Ovary (tissue), 9 donors: Measurements from ENCODE around the gene NR3C2. TPM values are rescaled to one million over a fixed set of nuclear protein-coding genes. Genes with fewer than 3 reads are reported as not detected.

Source experiments
- DNase-seq, 5 donors: peaks; one replicate each; pipeline ENCODE4 v3.0.0-alpha.2; 2019 to 2020
- H3K27ac ChIP-seq, 2 donors: fragments of 200-600 bp; one replicate each; pipeline versions ENCODE4 v1.5.1 to v1.8.0; 2019 to 2022
- H3K27me3 ChIP-seq: fragments of 200-600 bp; one replicate; pipeline ENCODE4 v1.8.0; 2022
- H3K36me3 ChIP-seq: fragments of 200-600 bp; sonication (generic); one replicate; pipeline ENCODE4 v1.5.1; 2019
- H3K4me1 ChIP-seq: one replicate; pipeline ENCODE4 v1.8.1; 2013; ENCODE audit warnings: mild to moderate bottlenecking, moderate library complexity; ENCODE audit not compliant: insufficient read depth
- H3K4me3 ChIP-seq: fragments of 200-600 bp; sonication (generic); one replicate; pipeline ENCODE4 v1.5.1; 2017
- H3K9me3 ChIP-seq, 2 donors: fragments of 200-600 bp in 1 of 2; sonication (generic) in 1 of 2; one replicate each; pipeline versions ENCODE4 v1.5.1 to v1.8.1; 2013 to 2019; ENCODE audit warnings: mild to moderate bottlenecking in 1 of 2, moderate library complexity in 1 of 2
- EP300 ChIP-seq: sonication (generic); formaldehyde crosslinking; IDR thresholded peaks from one replicate; pipeline ENCODE4 v1.6.1; 2017; ENCODE audit warnings: antibody characterized with exemption
- POLR2A ChIP-seq: fragments of 450-650 bp; IDR thresholded peaks from one replicate; pipeline ENCODE4 v1.6.1; 2017; ENCODE audit warnings: antibody characterized with exemption, mild to moderate bottlenecking, moderate library complexity
- WGBS, 3 donors: extraction: QIAGEN DNeasy Blood & Tissue Kit in 1 of 3; methylation state at CpG; one replicate each; pipeline versions ENCODE4 v1.1.5 to v1.1.7; 2013 to 2017; 5-methylcytosine and 5-hydroxymethylcytosine counted together
- intact Hi-C, 4 donors: fragments of 100-400 bp; cut with DNase I; formaldehyde crosslinking; loops; one replicate each; pipeline versions ENCODE4 v1.11.0 to v1.15.1; 2022 to 2023
- polyA plus RNA-seq, 2 donors: library from polyadenylated mRNA; stranded (reverse); fragments of 200-250 nt in 1 of 2; fragments of 350-450 nt in 1 of 2; fragmentation: Illumina TruSeq in 1 of 2; extraction: RNeasy Lipid Tissue Mini Kit (QIAGEN cat#74804) in 1 of 2; gene quantifications; one replicate each; pipeline ENCODE4 v1.2.3, GENCODE V29; 2013 to 2014
- total RNA-seq, 7 donors: library from RNA; depleted of rRNA in 2 of 7; stranded (reverse); fragments of >200 nt in 2 of 7; fragmentation: NEBNext Ultra II Directional in 3 of 7; extraction: Animal tissue kit (Norgen Biotek cat#: 25700) in 3 of 7; gene quantifications; one replicate each; pipeline versions ENCODE4 v1.1.0 to v1.2.4, GENCODE V29; 2016 to 2023
- TF ChIP-seq, protein P1 (sequence below), 3 donors: fragments of 450-650 bp in 2 of 3; fragments of 200-600 bp in 1 of 3; IDR thresholded peaks; one replicate each; pipeline versions ENCODE4 v1.5.1 to v1.8.0; 2016 to 2022; ENCODE audit warnings: antibody characterized with exemption in 3 of 3, mild to moderate bottlenecking in 1 of 3
- donor health status: DM: no; HTN: no; CAD: no; lungs with moderate emphysema.
- donor health status: DM: no; HTN: no; CAD: no.
- donor health status: Bipolar disorder and iron deficiency.
- donor health status: DM: yes; HTN: yes; CAD: no.
- donor health status: DM: no; HTN: no; CAD: no.
- donor health status: DM: yes; HTN: yes; CAD: no.

Gene NR3C2
- total and polyA plus RNA-seq, 9 donors, result 6.8 to 37.5 (median 22.9) TPM

DNA sequence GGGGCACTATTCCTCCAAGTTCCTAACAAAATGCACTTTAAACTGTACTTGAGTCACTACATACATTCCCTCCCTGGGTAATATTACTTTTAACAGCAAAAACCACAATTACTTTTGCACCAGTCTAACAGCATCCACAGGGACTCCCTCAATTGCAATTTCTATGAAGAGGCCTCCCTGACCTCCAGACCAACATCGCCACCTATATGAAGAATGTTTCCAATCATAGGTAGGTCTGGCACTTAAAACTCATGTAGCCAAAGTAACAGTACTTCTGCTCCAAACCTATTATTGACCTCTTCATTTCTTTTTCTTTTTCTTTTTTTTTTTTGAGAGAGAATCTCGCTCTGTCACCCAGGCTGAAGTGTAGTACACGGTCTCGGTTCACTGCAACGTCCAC is 15.6 kb downstream of the NR3C2 start:
- intact Hi-C loops, result loop anchor here in 1 of 4 donors (10.0 kb wide), 1 partner anchor 132 kb away; no protein-coding TSS in a partner anchor
- DNase-seq, result no peak
- H3K27ac ChIP-seq, result no peak overlapping the region
- no peak overlapping the region for H3K4me3 ChIP-seq
- no peaks in the 10 kb centered on the region for H3K27me3 ChIP-seq
- no peaks in the 10 kb centered on the region for H3K36me3 ChIP-seq
- H3K4me1 ChIP-seq, result no peaks in the 10 kb centered on the region
- H3K9me3 ChIP-seq, result no peaks in the 10 kb centered on the region
- TF ChIP-seq EP300, result no peak
- TF ChIP-seq, protein P1, sequence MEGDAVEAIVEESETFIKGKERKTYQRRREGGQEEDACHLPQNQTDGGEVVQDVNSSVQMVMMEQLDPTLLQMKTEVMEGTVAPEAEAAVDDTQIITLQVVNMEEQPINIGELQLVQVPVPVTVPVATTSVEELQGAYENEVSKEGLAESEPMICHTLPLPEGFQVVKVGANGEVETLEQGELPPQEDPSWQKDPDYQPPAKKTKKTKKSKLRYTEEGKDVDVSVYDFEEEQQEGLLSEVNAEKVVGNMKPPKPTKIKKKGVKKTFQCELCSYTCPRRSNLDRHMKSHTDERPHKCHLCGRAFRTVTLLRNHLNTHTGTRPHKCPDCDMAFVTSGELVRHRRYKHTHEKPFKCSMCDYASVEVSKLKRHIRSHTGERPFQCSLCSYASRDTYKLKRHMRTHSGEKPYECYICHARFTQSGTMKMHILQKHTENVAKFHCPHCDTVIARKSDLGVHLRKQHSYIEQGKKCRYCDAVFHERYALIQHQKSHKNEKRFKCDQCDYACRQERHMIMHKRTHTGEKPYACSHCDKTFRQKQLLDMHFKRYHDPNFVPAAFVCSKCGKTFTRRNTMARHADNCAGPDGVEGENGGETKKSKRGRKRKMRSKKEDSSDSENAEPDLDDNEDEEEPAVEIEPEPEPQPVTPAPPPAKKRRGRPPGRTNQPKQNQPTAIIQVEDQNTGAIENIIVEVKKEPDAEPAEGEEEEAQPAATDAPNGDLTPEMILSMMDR (IDR thresholded peaks at IDR 0.05), result no peak
- no peak for TF ChIP-seq POLR2A
- 96 to 97% (median 97%) methylated on average over 5 of the region's 5 CpGs for WGBS, 3 donors

GRCh38 chr4:148425327-148426110 is 16.7 kb downstream of the NR3C2 start:
- H3K27me3 ChIP-seq, result no peaks in the 10 kb centered on the region
- intact Hi-C loops, result loop anchor here in 1 of 4 donors (10.0 kb wide), 1 partner anchor 131 kb away; no protein-coding TSS in a partner anchor

GRCh38 chr4:148420397-148420796 is 21.8 kb downstream of the NR3C2 start:
- Histone ChIP-seq H3K4me1 (peaks cover under 1% of the 10 kb centered on the region), H3K36me3 (no peaks in the 10 kb centered on the region), H3K9me3 (no peaks in the 10 kb centered on the region), H3K27ac (no peak overlapping the region), H3K4me3 (no peak overlapping the region), H3K27me3 (no peaks in the 10 kb centered on the region)
- WGBS, 3 donors, result 66 to 100% (median 76%) methylated on average over 2 of the region's 2 CpGs
- intact Hi-C loops, result loop anchor here in 1 of 4 donors (10.0 kb wide), 1 partner anchor 126 kb away; no protein-coding TSS in a partner anchor
- DNase-seq, result no peak
- TF ChIP-seq POLR2A, result no peak
- TF ChIP-seq, protein P1 (IDR thresholded peaks at IDR 0.05), result no peak
- TF ChIP-seq EP300, result no peak

More at GRCh38 chr4:148425327-148426110, 16.7 kb downstream of the NR3C2 start:
- no peaks in the 10 kb centered on the region for H3K4me1 ChIP-seq
- no peak overlapping the region for H3K27ac ChIP-seq
- no peaks in the 10 kb centered on the region for H3K36me3 ChIP-seq
- TF ChIP-seq POLR2A (no peak), EP300 (no peak)
- TF ChIP-seq, protein P1 (IDR thresholded peaks at IDR 0.05), result no peak
- DNase-seq, result no peak
- 87 to 89% (median 89%) methylated on average over 5 of the region's 5 CpGs for WGBS, 3 donors
- no peak overlapping the region for H3K4me3 ChIP-seq
- no peaks in the 10 kb centered on the region for H3K9me3 ChIP-seq

DNA sequence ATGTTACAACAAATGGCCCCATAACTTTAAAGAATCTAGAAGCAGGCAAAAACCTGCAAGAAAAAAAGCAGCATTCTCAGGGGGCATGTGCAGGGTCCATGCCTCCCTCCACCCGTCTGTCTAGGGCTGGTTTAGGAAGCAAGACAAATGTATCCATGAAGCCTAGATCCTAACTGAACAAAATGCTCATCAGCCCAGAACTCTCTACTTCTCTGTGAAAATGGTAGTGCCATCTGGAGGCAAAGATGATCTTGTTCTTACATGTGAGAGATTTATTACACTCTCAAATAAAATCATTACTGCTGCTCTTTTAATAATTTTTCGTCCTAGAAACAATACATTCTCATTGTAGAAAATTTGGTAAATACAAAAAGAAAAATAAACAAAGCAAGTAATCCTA is 26.7 kb downstream of the NR3C2 start:
- intact Hi-C loops, result no loop called here
- DNase-seq, result no peak
- Histone ChIP-seq H3K4me3 (no peak overlapping the region), H3K27me3 (no peaks in the 10 kb centered on the region), H3K36me3 (no peaks in the 10 kb centered on the region), H3K4me1 (peaks cover 4% of the 10 kb centered on the region), H3K27ac (no peak overlapping the region), H3K9me3 (no peaks in the 10 kb centered on the region)
- WGBS, 3 donors, result 42 to 62% (median 42%) methylated on average over 2 of the region's 2 CpGs
- TF ChIP-seq, protein P1 (IDR thresholded peaks at IDR 0.05), result no peak
- no peak for TF ChIP-seq POLR2A
- TF ChIP-seq EP300, result no peak
